AG04449 (cell line): ENCODE results near the gene CELF1.

Experiments
- CTCF ChIA-PET: fragments of 350-600 bp; formaldehyde crosslinking; extraction: SDS; loops from one replicate; lab custom pipeline; 2021; ENCODE audit warnings: antibody characterized with exemption; lab: Yijun Ruan, JAX
- POLR2A ChIA-PET: fragments of 400-600, 350-600 bp; formaldehyde crosslinking; extraction: SDS; loops from one replicate; lab custom pipeline; 2020; ENCODE audit warnings: antibody characterized with exemption, inconsistent platforms; lab: Yijun Ruan, JAX
- DNase-seq: peaks from one replicate; pipeline ENCODE4 v3.0.0-alpha.2; 2010; ENCODE audit warnings: low read depth, low spot score
- H3K4me3 ChIP-seq: 2 replicates; pipeline ENCODE4 v1.5.1; 2011; ENCODE audit warnings: low read depth, mild to moderate bottlenecking, control low read depth, low read length
- CTCF ChIP-seq: IDR thresholded peaks from one replicate; pipeline ENCODE4 v1.5.1; 2011; ENCODE audit warnings: mild to moderate bottlenecking, moderate library complexity, low read length, control low read depth, inconsistent platforms; ENCODE audit not compliant: insufficient read depth; ENCODE audit errors: missing control alignments

CELF1 gene

GRCh38 chr11:47488111-47488510 is 64.8 kb downstream of the CELF1 start:
- no peak for DNase-seq
- no peak overlapping the region for H3K4me3 ChIP-seq
- no peak for TF ChIP-seq CTCF
- ChIA-PET POLR2A (no interaction called here), CTCF (interaction anchor here (0.9 to 1.9 kb wide), 3 partner anchors 10 to 65 kb away, joined by 3 to 10 read pairs (median 3); partner anchors contain the start of gene CELF1)

- TF ChIP-seq CTCF, result no peak
- DNase-seq, result no peak
- no peak overlapping the region for H3K4me3 ChIP-seq
- CTCF ChIA-PET, result interaction anchor here (0.9 to 1.4 kb wide), 3 partner anchors 11 to 66 kb away, joined by 3 read pairs; no protein-coding TSS in a partner anchor
- POLR2A ChIA-PET, result no interaction called here
Measured at GRCh38 chr11:47487421-47487820, 65.5 kb downstream of the CELF1 start.

- ChIA-PET POLR2A (no interaction called here), CTCF (interaction anchor here (1.9 kb wide), 1 partner anchor 31 kb away, joined by 4 read pairs; no protein-coding TSS in a partner anchor)
- no peak for DNase-seq
- TF ChIP-seq CTCF, result no peak
- H3K4me3 ChIP-seq, result no peak overlapping the region
Measured at GRCh38 chr11:47485107-47485506, 67.8 kb downstream of the CELF1 start.

GRCh38 chr11:47483457-47483856 is 69.5 kb downstream of the CELF1 start:
- CTCF ChIA-PET, result no interaction called here

GRCh38 chr11:47480762-47481161 is 72.2 kb downstream of the CELF1 start:
- ChIA-PET POLR2A (no interaction called here), CTCF (interaction anchor here (0.8 kb wide), 1 partner anchor 107 kb away, joined by 3 read pairs; no protein-coding TSS in a partner anchor)
- no peak for TF ChIP-seq CTCF
- no peak overlapping the region for H3K4me3 ChIP-seq
- DNase-seq, result no peak

More at GRCh38 chr11:47483457-47483856, 69.5 kb downstream of the CELF1 start:
- TF ChIP-seq CTCF, result no peak
- POLR2A ChIA-PET, result no interaction called here
- no peak for DNase-seq
- no peak overlapping the region for H3K4me3 ChIP-seq

- POLR2A ChIA-PET, result no interaction called here
- TF ChIP-seq CTCF, result no peak
- H3K4me3 ChIP-seq, result no peak overlapping the region
- CTCF ChIA-PET, result interaction anchor here (0.8 to 1.3 kb wide), 3 partner anchors 14 to 75 kb away, joined by 3 to 4 read pairs (median 4); no protein-coding TSS in a partner anchor
- DNase-seq, result no peak
Measured at GRCh38 chr11:47478651-47479329, 74.1 kb downstream of the CELF1 start.
